IMR-90 (cell line): Measurements from ENCODE around the gene ZNF521. TPM values are rescaled to one million over a fixed set of nuclear protein-coding genes. Genes with fewer than 3 reads are reported as not detected.

Experiments used
- ATAC-seq: fragments of 200-7000 bp; cut with Tn5 transposase; 2 replicates; pipeline ENCODE4 v1.9.1; 2020; ENCODE audit warnings: low read depth, mild to moderate bottlenecking, moderate library complexity
- BruUV-seq: library from RNA; stranded (reverse); fragments of 400-500 nt; replicated peaks from 2 replicates; lab custom pipeline; 2021; lab: Mats Ljungman, UMichigan
- CTCF ChIA-PET: fragments of 300-600 bp; formaldehyde crosslinking; extraction: SDS; loops from one replicate; lab custom pipeline; 2021; ENCODE audit warnings: antibody characterized with exemption; lab: Yijun Ruan, JAX
- POLR2A ChIA-PET: fragments of 300-600 bp; sonication (Branson Sonifier 250); formaldehyde crosslinking; loops from one replicate; lab custom pipeline; 2022; ENCODE audit warnings: antibody characterized with exemption; ENCODE audit not compliant: unreplicated experiment; lab: Charles Lee
- DNase-seq: peaks from one replicate; pipeline ENCODE4 v3.0.0; 2013
- H2AFZ ChIP-seq: replicated peaks from 2 replicates; pipeline ENCODE3; 2013; ENCODE audit warnings: low read length, mild to moderate bottlenecking; ENCODE audit not compliant: poor library complexity
- H2AK5ac ChIP-seq: 2 replicates; pipeline ENCODE4 v1.6.1; 2013; ENCODE audit warnings: low read depth, low read length, inconsistent platforms
- H2AK9ac ChIP-seq: replicated peaks from 2 replicates; pipeline ENCODE3; 2013; ENCODE audit warnings: mild to moderate bottlenecking, low read depth, low read length, moderate library complexity; ENCODE audit not compliant: poor library complexity
- H2BK120ac ChIP-seq: 2 replicates; pipeline ENCODE4 v1.6.1; 2013; ENCODE audit warnings: low read depth, low read length, inconsistent platforms
- H2BK15ac ChIP-seq: 3 replicates; pipeline ENCODE4 v1.6.1; 2013; ENCODE audit warnings: low read depth, low read length, inconsistent platforms
- H2BK20ac ChIP-seq: 2 replicates; pipeline ENCODE4 v1.6.1; 2013; ENCODE audit warnings: low read depth, mild to moderate bottlenecking, inconsistent platforms, low read length, moderate library complexity
- H2BK5ac ChIP-seq: 2 replicates; pipeline ENCODE4 v1.6.1; 2013; ENCODE audit warnings: mild to moderate bottlenecking, low read depth, low read length, inconsistent platforms; ENCODE audit not compliant: poor library complexity, severe bottlenecking
- H3K14ac ChIP-seq: replicated peaks from 2 replicates; pipeline ENCODE4 v1.6.1; 2013; ENCODE audit warnings: low read depth, low read length, inconsistent platforms
- H3K18ac ChIP-seq: 2 replicates; pipeline ENCODE4 v1.6.1; 2013; ENCODE audit warnings: low read depth, low read length, control low read depth
- H3K23ac ChIP-seq: 2 replicates; pipeline ENCODE4 v1.6.1; 2013; ENCODE audit warnings: low read depth, low read length, inconsistent platforms
- H3K27ac ChIP-seq: 2 replicates; pipeline ENCODE4 v1.5.1; 2013; ENCODE audit warnings: mild to moderate bottlenecking, control low read depth, low read length; ENCODE audit not compliant: insufficient read depth
- H3K27me3 ChIP-seq: 2 replicates; pipeline ENCODE4 v1.6.1; 2013; ENCODE audit warnings: low read length; ENCODE audit not compliant: control insufficient read depth, insufficient read depth
- H3K36me3 ChIP-seq: 2 replicates; pipeline ENCODE4 v1.6.1; 2013; ENCODE audit warnings: low read length, mixed read lengths; ENCODE audit not compliant: control insufficient read depth, insufficient read depth
- H3K4ac ChIP-seq: 2 replicates; pipeline ENCODE4 v1.6.1; 2013; ENCODE audit warnings: low read depth, low read length, inconsistent platforms
- H3K4me1 ChIP-seq: 2 replicates; pipeline ENCODE4 v1.6.1; 2013; ENCODE audit warnings: low read length, mixed read lengths; ENCODE audit not compliant: control insufficient read depth, insufficient read depth
- H3K4me2 ChIP-seq: 2 replicates; pipeline ENCODE4 v1.6.1; 2013; ENCODE audit warnings: low read depth, mild to moderate bottlenecking, control low read depth, low read length, moderate library complexity
- H3K4me3 ChIP-seq: 2 replicates; pipeline ENCODE4 v1.5.1; 2013; ENCODE audit warnings: low read depth, mild to moderate bottlenecking, control low read depth, low read length, moderate library complexity; ENCODE audit not compliant: insufficient read depth
- H3K56ac ChIP-seq: 2 replicates; pipeline ENCODE4 v1.6.1; 2013; ENCODE audit warnings: low read length, inconsistent platforms; ENCODE audit not compliant: insufficient read depth; ENCODE audit errors: extremely low read depth
- H3K79me1 ChIP-seq, 2 experiments: 2 replicates each; pipeline ENCODE4 v1.6.1; 2013; ENCODE audit warnings: low read length in 2 of 2, inconsistent platforms in 1 of 2, low read depth in 1 of 2
- H3K9ac ChIP-seq: 2 replicates; pipeline ENCODE4 v1.6.1; 2013; ENCODE audit warnings: low read depth, low read length, control low read depth
- H3K9me1 ChIP-seq: 2 replicates; pipeline ENCODE4 v1.6.1; 2013; ENCODE audit warnings: low read length, inconsistent platforms; ENCODE audit not compliant: insufficient read depth
- H3K9me3 ChIP-seq: 2 replicates; pipeline ENCODE4 v1.6.1; 2013; ENCODE audit warnings: low read length; ENCODE audit not compliant: control insufficient read depth, insufficient read depth
- H4K20me1 ChIP-seq: 2 replicates; pipeline ENCODE4 v1.6.1; 2013; ENCODE audit warnings: low read length, inconsistent platforms; ENCODE audit not compliant: insufficient read depth
- H4K5ac ChIP-seq: 2 replicates; pipeline ENCODE4 v1.6.1; 2013; ENCODE audit warnings: mild to moderate bottlenecking, low read depth, low read length, control low read depth
- H4K8ac ChIP-seq, 2 experiments: 2 replicates each; pipeline ENCODE4 v1.6.1; 2013; ENCODE audit warnings: low read depth in 2 of 2, low read length in 2 of 2, control low read depth in 1 of 2, inconsistent platforms in 1 of 2
- H4K91ac ChIP-seq: 2 replicates; pipeline ENCODE4 v1.6.1; 2013; ENCODE audit warnings: low read depth, low read length, inconsistent platforms; ENCODE audit not compliant: insufficient read depth
- BHLHE40 ChIP-seq: fragments of 150-350 bp; IDR thresholded peaks from 2 replicates; pipeline ENCODE4 v1.6.1; 2016; ENCODE audit warnings: mild to moderate bottlenecking, low read depth, low read length
- CEBPB ChIP-seq: IDR thresholded peaks from 2 replicates; pipeline ENCODE4 v1.6.1; 2012; ENCODE audit warnings: low read depth, low read length, improper control_type of control experiment
- CHD1 ChIP-seq: IDR thresholded peaks from 2 replicates; pipeline ENCODE4 v1.6.1; 2012; ENCODE audit warnings: low read depth, low read length, improper control_type of control experiment
- CTCF ChIP-seq: conservative IDR thresholded peaks from 2 replicates; pipeline ENCODE4 v1.5.1; 2012; ENCODE audit warnings: mild to moderate bottlenecking, low read depth, low read length, improper control_type of control experiment
- ELK1 ChIP-seq: fragments of 150-350 bp; IDR thresholded peaks from 2 replicates; pipeline ENCODE4 v1.6.1; 2016; ENCODE audit warnings: low read depth, mild to moderate bottlenecking, low read length, moderate library complexity, borderline replicate concordance
- FOS ChIP-seq: fragments of 150-350 bp; IDR thresholded peaks from 2 replicates; pipeline ENCODE4 v1.6.1; 2016; ENCODE audit warnings: low read depth, low read length
- MAFK ChIP-seq: IDR thresholded peaks from 2 replicates; pipeline ENCODE4 v1.6.1; 2012; ENCODE audit warnings: low read depth, low read length, improper control_type of control experiment
- MAZ ChIP-seq: IDR thresholded peaks from 2 replicates; pipeline ENCODE4 v1.6.1; 2012; ENCODE audit warnings: low read depth, mild to moderate bottlenecking, low read length, improper control_type of control experiment, moderate library complexity, borderline replicate concordance
- MXI1 ChIP-seq: IDR thresholded peaks from 2 replicates; pipeline ENCODE4 v1.6.1; 2012; ENCODE audit warnings: low read depth, mild to moderate bottlenecking, low read length, moderate library complexity, borderline replicate concordance
- NFE2L2 ChIP-seq: fragments of 150-350 bp; IDR thresholded peaks from 2 replicates; pipeline ENCODE4 v1.6.1; 2016; ENCODE audit warnings: low read depth, mild to moderate bottlenecking, low read length
- POLR2A ChIP-seq: IDR thresholded peaks from 2 replicates; pipeline ENCODE4 v1.6.1; 2012; ENCODE audit warnings: mild to moderate bottlenecking, low read depth, low read length
- RAD21 ChIP-seq: IDR thresholded peaks from 2 replicates; pipeline ENCODE4 v1.6.1; 2012; ENCODE audit warnings: low read length, improper control_type of control experiment
- RCOR1 ChIP-seq: IDR thresholded peaks from 2 replicates; pipeline ENCODE4 v1.6.1; 2012; ENCODE audit warnings: mild to moderate bottlenecking, low read length, improper control_type of control experiment; ENCODE audit not compliant: insufficient replicate concordance
- RFX5 ChIP-seq: IDR thresholded peaks from 2 replicates; pipeline ENCODE4 v1.8.0; 2012; ENCODE audit warnings: low read depth, mild to moderate bottlenecking, low read length, moderate library complexity
- SMC3 ChIP-seq: fragments of 150-350 bp; IDR thresholded peaks from 2 replicates; pipeline ENCODE4 v1.6.1; 2016; ENCODE audit warnings: low read depth, mild to moderate bottlenecking, antibody characterized with exemption, low read length, moderate library complexity
- USF2 ChIP-seq: fragments of 150-350 bp; IDR thresholded peaks from 2 replicates; pipeline ENCODE4 v1.6.1; 2017; ENCODE audit warnings: mild to moderate bottlenecking, antibody characterized with exemption, low read length, low read depth
- WGBS, 2 experiments: methylation state at CpG; one replicate each; pipeline versions ENCODE4 v1.1.5 to v1.1.7; 2013; ENCODE audit warnings: missing lambda C conversion rate in 2 of 2; ENCODE audit not compliant: insufficient read length in 1 of 2; ENCODE audit errors: extremely low coverage in 2 of 2; 5-methylcytosine and 5-hydroxymethylcytosine counted together
- dilution Hi-C: fragments of 300-500 bp; cut with HindIII; formaldehyde crosslinking; loops from one replicate; pipeline ENCODE4 v1.14.3; 2018; ENCODE audit warnings: low sequenced_read_pairs; ENCODE audit not compliant: unreplicated experiment
- in situ Hi-C: fragments of 300-500 bp; cut with MboI; formaldehyde crosslinking; loops from 3 replicates; pipeline ENCODE4 v1.14.3; 2019; ENCODE audit warnings: low sequenced_read_pairs, inconsistent platforms, mixed read lengths
- intact Hi-C: fragments of 100-400 bp; cut with micrococcal nuclease; formaldehyde crosslinking; loops from 2 replicates; pipeline ENCODE4 v1.10.0; 2022
- polyA plus RNA-seq, 3 experiments: library from polyadenylated mRNA; depleted of rRNA; stranded (reverse); fragments of >200 nt; gene quantifications; 2 replicates each; pipeline ENCODE4 v1.2.3, GENCODE V29; 2012; ENCODE audit warnings: low replicate concordance in 1 of 3
- total RNA-seq: library from RNA; depleted of rRNA; stranded (reverse); fragments of >200 nt; gene quantifications from 2 replicates; pipeline ENCODE4 v1.2.3, GENCODE V29; 2012

ZNF521 gene
- total and polyA plus RNA-seq, 2 of the 4 experiments (the other 2 are of a cell fraction) = 21.5 to 59.3 TPM

DNA sequence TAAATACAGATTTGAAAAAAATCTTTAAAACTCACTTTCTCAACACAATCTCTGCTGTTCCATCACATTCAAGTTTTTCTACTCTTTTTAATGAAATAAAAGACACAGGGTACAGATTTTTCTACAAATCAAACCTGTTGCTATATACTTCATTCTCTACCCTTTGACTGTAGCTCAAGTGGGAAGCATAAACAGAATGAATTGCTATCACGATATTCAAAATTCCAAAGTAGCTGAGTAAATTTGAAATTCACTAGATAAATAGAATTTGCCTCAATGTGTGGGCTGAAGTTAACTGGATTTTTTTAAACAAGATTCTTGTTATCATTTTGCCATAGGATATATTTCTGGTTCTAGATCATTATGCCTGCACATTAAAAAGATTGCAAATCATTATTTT, 185.9 kb downstream of the ZNF521 start:
- H3K9me1 ChIP-seq = peaks cover 7% of the 10 kb centered on the region; the same call in 1 of the 2 replicates
- POLR2A ChIA-PET = no interaction called here
- in situ Hi-C loops (no loop called here), intact Hi-C loops (loop anchor here (5.0 kb wide), 1 partner anchor 296 kb away; no protein-coding TSS in a partner anchor), dilution Hi-C loops (no loop called here)
- H3K79me1 ChIP-seq = peaks cover 0 to 13% of the 10 kb centered on the region in 2 experiments
- CTCF ChIA-PET = no interaction called here
- H4K8ac ChIP-seq = peak overlapping the region in 1 of 2 experiments; percentile 32; a peak in 1 of 4 replicates
- H2BK15ac ChIP-seq = no peak overlapping the region
- no peak overlapping the region; the same call in 1 of the 2 replicates for H3K56ac ChIP-seq
- no TSS peak for BruUV-seq
- H3K4me1 ChIP-seq = peaks cover 16% of the 10 kb centered on the region
- peak overlapping the region; percentile 74 for H2BK120ac ChIP-seq
- WGBS, 2 experiments = no CpG with 5 or more reads among the region's 1 CpG
- no peak overlapping the region for H2AK9ac ChIP-seq
- peak overlapping the region; percentile 10; the same call in 1 of the 2 replicates for H3K4me2 ChIP-seq
- H3K9me3 ChIP-seq = no peaks in the 10 kb centered on the region
- H4K91ac ChIP-seq = peak overlapping the region; percentile 63; the same call in 1 of the 2 replicates
- H2BK20ac ChIP-seq = peak overlapping the region; percentile 11; the same call in 1 of the 2 replicates
- DNase-seq (peak; percentile 73), ATAC-seq (peak; percentile 52)
- no peak overlapping the region for H4K5ac ChIP-seq
- no peak overlapping the region for H3K9ac ChIP-seq
- no peak overlapping the region for H3K23ac ChIP-seq
- no peak overlapping the region for H2AFZ ChIP-seq
- TF ChIP-seq CEBPB = no peak
- no peak for TF ChIP-seq RFX5
- TF ChIP-seq RCOR1 = no peak
- no peak for TF ChIP-seq POLR2A
- TF ChIP-seq MAZ = no peak
- no peak for TF ChIP-seq ELK1
- no peak for TF ChIP-seq BHLHE40
- no peak for TF ChIP-seq CTCF
- TF ChIP-seq CHD1 = no peak
- no peak for TF ChIP-seq USF2
- no peak for TF ChIP-seq MXI1
- TF ChIP-seq FOS = no peak
- TF ChIP-seq MAFK = no peak
- no peak for TF ChIP-seq RAD21
- TF ChIP-seq NFE2L2 = no peak
- TF ChIP-seq SMC3 = no peak
- H3K4me3 ChIP-seq = no peak overlapping the region
- no peak overlapping the region for H2AK5ac ChIP-seq
- peak overlapping the region; percentile 89 for H2BK5ac ChIP-seq
- peaks cover 3% of the 10 kb centered on the region; the same call in 1 of the 2 replicates for H3K36me3 ChIP-seq
- no peak overlapping the region for H3K14ac ChIP-seq
- no peaks in the 10 kb centered on the region for H3K27me3 ChIP-seq
- H4K20me1 ChIP-seq = no peaks in the 10 kb centered on the region
- H3K27ac ChIP-seq = peak overlapping the region; percentile 25; the same call in 1 of the 2 replicates
- H3K18ac ChIP-seq = peak overlapping the region; percentile 90; the same call in 1 of the 2 replicates
- no peak overlapping the region for H3K4ac ChIP-seq
